A204.1 (cell line): ENCODE results near the gene SLC7A5.
"Not testable (repeated sequence)": the region's sequence is repeated elsewhere in the genome, so short reads cannot be mapped to it uniquely, and the experiment has no call there.

Source experiments
- FAIRE-seq: peaks from 2 replicates; lab custom pipeline; 2012; peaks lifted over from hg19 to GRCh38; lab: Jason Lieb, UNC

The SLC7A5 gene

GRCh38 chr16:87821376-87822107, 47.8 kb downstream of the SLC7A5 start:
- FAIRE-seq, result no peak

- no peak for FAIRE-seq
Observed at GRCh38 chr16:87819983-87820382, 49.3 kb downstream of the SLC7A5 start.

- FAIRE-seq, result no peak
Observed at GRCh38 chr16:87819282-87819681, 50.0 kb downstream of the SLC7A5 start.

GRCh38 chr16:87818533-87819161, 50.7 kb downstream of the SLC7A5 start:
- no peak for FAIRE-seq

- FAIRE-seq, result no peak
Observed at GRCh38 chr16:87817910-87818309, 51.4 kb downstream of the SLC7A5 start.

GRCh38 chr16:87817370-87817769, 51.9 kb downstream of the SLC7A5 start:
- FAIRE-seq, result not testable (repeated sequence)

- no peak for FAIRE-seq
Observed at GRCh38 chr16:87816507-87817100, 52.7 kb downstream of the SLC7A5 start.

GRCh38 chr16:87815567-87815966, 53.7 kb downstream of the SLC7A5 start:
- FAIRE-seq, result no peak

GRCh38 chr16:87812200-87812656, 57.1 kb downstream of the SLC7A5 start:
- no peak for FAIRE-seq

GRCh38 chr16:87811454-87811853, 57.9 kb downstream of the SLC7A5 start:
- not testable (repeated sequence) for FAIRE-seq

- FAIRE-seq, result no peak
Observed at GRCh38 chr16:87809150-87809902, 60.0 kb downstream of the SLC7A5 start.

GRCh38 chr16:87808108-87808507, 61.2 kb downstream of the SLC7A5 start:
- no peak for FAIRE-seq

GRCh38 chr16:87806641-87807546, 62.4 kb downstream of the SLC7A5 start:
- FAIRE-seq, result no peak

GRCh38 chr16:87806261-87806640, 63.1 kb downstream of the SLC7A5 start:
- FAIRE-seq, result no peak

GRCh38 chr16:87803385-87803784, 65.9 kb downstream of the SLC7A5 start:
- FAIRE-seq, result no peak

GRCh38 chr16:87802670-87803069, 66.6 kb downstream of the SLC7A5 start:
- no peak for FAIRE-seq

- no peak for FAIRE-seq
Observed at GRCh38 chr16:87801679-87802259, 67.5 kb downstream of the SLC7A5 start.

GRCh38 chr16:87800497-87800896, 68.8 kb downstream of the SLC7A5 start:
- no peak for FAIRE-seq

GRCh38 chr16:87795336-87795735, 74.0 kb downstream of the SLC7A5 start:
- FAIRE-seq, result no peak

GRCh38 chr16:87794485-87795078, 74.7 kb downstream of the SLC7A5 start:
- no peak for FAIRE-seq

GRCh38 chr16:87792205-87792565, 77.1 kb downstream of the SLC7A5 start:
- FAIRE-seq, result no peak
